Dedifferentiated amniotic fluid mesenchymal stem cell (primary cell): ENCODE measurements around the gene PTER.

Source experiments
- DNase-seq: peaks from one replicate; pipeline ENCODE4 v3.0.0-alpha.2; 2016; ENCODE audit errors: extremely low spot score

PTER gene

DNA sequence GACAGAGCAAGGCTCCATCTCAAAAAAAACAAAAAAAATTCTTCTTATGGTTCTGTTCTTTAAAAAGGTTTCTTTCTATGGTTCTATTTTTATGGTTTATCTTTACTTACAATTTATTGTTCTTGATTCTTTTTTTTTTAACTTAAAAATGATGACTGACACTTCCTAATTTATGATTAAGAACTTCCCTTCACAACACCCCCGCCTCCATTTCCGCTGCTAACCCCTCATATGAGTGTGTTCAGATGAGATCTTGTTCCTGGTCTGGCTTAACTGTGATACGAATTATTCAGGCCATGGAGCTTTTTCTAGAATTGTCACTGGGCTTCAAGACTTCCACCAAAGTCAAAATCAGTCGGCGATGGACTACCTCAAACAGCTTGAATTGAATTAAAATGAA lies 33.9 kb downstream of the PTER start:
- DNase-seq, result no peak

DNA sequence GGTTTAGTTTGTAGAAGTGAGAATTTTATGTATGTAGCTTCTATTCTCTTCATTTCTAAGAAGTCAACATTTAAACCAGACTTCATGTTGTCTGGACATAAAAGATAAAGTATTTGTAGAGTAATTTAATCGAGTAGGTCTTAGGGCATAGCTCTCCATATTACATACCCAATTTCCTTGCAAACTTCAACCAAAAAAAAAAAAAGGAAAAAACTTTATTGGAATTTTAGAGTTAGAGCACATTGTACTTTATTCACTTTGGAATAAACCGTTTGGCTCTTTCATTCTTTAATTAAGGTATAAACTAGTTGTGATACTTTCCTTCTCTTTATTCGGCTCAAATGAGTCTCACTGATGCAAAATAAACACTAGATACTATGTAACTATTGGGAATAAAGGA lies 36.0 kb downstream of the PTER start:
- DNase-seq, result no peak

DNA sequence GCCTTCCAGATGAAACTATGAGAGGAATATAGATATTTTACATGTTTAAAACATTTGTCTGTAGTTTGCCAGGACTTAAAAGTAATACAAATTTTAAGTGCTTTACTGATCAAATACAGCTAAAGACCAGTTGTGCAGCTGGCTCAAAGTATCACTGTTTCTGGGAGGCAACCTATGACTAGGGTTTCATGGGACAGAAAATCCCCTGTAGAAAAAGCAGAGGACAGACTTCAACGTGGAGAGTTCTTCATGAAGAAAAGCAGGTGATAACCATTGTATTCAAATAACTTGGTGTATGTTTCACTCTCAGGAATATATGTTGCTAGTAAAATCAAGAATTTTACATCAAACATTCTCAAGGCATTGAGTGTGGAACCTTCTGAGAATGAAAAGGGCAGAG lies 40.9 kb downstream of the PTER start:
- no peak for DNase-seq

DNA sequence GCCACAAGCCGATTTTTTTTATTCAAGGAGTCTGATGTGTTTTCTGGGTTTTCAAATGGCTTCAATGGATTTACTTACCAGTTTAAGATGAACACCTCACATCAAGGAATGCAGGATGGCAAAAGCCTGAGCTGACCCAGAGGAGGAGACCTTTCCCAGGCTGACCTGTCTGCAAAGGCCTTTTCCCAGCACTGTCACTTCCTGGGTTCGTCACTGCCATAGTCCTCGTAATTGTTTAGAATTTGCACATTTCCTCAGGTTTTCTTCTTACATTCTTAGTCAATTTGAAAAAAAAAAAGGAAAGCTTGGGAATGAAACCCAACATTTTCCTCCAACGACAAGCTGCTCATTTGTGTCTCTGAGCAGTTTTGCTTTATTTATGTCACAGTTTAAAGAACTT lies 42.0 kb downstream of the PTER start:
- no peak for DNase-seq

DNA sequence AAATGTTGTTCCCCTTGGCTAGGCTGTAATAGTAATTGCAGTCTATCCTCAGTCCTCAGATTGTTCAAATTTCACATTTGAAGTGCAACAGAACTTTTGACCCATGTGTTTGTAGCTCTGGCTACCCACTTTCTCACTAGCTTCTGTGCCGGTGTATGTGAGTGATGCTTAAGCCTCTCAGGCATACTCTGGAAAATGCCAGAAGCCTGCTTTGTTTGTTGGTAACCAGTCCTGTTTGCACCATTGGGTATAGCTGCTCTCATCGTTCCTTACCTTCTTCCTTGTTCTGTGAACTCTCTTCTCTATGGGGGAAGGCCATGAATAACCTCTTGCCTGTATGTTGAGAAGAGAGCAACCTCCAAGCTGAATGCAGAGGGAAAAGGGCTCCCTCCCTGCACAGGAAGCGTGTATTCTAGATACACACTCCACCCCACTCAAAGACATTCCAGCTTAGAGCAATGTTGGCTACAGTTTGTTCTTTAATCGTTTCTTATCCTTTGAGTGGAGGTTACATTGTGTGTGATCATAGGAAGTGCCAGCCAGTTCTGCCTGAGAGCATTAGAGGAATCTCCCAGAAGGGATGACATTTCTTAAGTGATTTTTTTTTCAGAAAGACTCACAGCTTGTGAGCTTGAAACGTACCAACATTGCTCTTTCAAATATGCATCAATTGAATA lies 44.4 kb downstream of the PTER start:
- DNase-seq, result no peak

DNA sequence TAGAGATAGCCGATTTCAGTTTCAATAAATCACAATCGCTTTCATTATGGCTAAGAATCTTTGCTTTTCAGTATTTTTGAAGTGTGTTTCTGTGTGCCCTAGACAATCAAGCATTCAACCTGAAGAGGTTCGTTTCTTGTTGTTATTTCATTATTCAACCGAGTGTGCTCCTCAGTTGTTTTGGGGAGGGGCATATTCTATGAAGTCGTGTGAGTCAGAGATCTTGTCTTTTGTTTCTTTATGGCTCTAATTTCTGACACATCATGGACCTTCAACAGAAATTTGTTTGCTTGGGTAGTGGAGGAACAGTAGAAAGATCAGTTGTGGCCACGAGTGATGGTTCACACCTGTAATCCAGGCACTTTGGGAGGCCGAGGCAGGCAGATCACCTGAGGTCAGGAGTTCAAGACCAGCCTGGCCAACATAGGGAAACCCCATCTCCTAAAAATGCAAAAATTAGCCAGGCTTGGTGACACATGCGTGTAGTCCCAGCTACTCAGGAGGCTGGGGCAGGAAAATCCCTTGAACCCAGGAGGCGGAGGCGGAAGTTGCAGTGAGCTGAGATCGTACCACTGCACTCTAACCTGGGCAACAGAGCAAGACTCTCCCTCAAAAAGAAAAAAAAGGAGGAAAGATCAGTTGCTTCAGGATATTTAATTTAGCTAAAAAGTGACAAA lies 46.6 kb downstream of the PTER start:
- DNase-seq, result no peak

DNA sequence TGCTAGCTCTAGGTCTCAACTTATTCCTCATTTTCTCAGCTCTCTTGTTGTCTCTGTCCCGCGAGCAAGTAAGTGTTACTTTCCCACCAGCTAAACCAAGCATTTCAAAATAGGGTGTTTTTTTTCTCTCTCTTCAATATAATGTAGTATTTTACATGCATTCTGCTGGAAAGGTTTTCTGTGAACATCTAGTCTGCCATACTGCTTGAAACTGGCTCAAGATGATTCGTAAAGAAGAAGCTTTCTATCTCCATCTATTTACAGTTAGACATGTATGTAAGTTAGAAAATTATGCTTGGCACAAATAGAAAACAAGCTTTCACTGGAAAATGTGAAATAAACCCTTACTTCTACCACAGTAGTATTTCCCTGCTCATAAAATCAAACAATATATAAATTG lies 53.7 kb downstream of the PTER start:
- DNase-seq, result no peak

DNA sequence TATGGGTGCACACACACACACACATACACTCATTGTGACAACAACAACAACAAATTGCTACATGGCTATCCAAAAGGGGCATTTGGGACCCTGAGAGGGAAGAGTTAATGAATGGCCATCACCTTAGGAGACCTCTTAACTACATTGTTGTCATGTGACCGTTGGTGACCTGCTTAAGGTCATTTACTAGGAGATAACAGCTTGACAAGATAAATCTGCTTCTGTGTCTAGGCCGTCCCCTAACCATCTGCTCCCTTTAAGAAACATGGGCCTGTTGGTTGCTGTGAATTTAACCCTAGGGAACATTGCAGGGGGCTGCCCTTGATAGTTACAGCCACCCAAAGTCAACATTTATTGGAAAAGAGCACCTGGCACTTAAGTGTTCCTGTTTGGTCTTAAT lies 55.1 kb downstream of the PTER start:
- no peak for DNase-seq

DNA sequence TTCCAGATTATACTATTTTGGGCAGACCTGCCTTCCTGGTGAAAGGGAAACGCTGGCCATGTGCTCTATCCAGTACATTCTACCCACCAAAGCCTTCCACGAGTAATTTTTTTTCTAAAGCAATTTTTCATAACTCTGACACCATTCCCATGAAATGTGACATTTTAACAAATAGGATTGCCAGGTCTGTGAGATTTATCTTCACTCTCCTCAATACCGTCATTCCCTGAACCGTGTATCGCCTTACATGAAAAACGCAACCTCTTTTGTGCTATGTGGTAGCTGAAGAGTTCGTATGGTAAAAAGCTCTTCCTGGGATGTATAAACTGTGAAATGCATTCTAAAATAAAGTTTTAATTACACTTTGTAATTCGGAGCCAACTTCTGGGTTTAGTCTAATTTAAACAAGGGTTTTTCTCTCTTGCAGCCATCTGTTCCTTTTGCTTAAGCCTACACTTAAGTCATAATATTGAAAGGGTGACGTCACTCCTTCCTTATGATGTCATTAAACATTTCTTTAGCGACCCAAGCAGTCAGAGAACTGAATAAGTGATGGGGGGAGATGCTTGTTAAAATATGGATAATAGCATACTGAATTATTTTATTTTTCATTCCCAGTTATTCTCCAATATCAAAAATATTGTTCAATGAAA lies 57.2 kb downstream of the PTER start:
- DNase-seq, result no peak

DNA sequence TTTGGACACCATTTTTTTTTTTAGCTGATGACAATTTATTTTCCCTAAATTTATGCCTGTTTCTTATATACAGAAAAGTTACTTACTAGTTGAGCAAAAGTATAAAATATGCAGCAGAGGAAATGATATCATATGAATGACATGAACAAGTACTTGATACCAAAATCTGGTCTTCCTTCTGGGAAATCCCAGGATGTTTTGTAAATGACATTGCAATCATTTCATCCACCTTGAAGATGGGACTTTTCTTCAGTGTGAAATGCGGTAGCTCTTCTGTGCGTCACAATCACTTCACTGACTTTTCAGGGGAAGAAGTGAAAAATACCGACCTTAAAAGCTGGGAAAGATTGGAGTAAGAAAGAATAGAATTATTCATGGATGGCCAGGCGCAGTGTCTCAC lies 61.1 kb downstream of the PTER start:
- no peak for DNase-seq

DNA sequence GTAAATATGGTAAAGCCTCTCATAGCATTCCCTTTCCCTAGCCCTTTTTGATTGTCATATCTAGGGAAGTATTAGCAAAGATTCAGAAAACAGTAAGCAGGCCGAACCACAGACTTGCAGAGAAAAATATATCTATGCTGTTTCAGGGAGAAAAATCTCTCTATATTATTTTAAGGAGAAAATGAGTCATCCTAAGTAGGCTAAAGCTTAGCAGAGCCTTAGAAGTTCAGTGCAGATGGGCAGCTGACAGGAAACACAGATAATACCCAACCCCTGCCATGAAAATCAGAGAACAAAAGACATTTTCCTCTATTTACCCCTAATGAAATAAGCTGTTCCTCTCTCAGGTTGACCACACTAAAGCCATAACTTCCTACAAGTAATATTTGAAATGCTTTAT lies 68.4 kb downstream of the PTER start:
- no peak for DNase-seq

DNA sequence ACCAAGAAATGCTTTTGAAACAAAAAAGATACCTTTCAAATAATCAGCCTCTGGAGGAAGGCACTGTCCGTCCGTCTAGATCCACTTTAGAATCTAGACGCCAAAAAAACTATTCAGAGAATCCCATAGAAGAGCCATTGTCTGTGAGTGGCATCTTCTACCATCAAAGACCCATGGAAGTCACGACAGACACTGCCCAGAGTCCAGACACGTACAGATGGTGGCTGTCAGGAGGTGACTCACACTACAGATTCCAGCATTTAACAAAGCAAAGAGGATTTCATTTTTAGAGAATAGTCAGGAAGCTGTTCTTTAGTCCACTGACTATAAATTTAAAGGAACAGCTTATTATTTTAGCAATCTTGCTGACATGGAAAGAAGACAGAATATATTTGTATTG lies 73.2 kb downstream of the PTER start:
- no peak for DNase-seq

DNA sequence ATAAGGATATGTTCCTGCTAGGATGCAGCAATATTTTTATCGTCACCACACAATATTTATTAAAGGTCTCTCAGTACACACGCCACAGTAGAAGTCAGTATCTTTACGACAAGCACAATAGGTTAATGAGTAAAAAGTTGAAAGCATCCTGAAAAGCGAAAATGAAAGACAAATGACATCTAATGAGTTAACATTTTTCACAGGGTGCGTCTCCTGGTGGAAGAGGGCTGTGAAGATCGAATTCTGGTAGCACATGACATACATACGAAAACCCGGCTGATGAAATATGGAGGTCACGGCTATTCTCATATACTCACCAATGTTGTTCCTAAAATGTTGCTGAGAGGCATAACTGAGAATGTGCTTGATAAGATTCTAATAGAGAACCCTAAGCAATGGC lies 74.0 kb downstream of the PTER start:
- no peak for DNase-seq

DNA sequence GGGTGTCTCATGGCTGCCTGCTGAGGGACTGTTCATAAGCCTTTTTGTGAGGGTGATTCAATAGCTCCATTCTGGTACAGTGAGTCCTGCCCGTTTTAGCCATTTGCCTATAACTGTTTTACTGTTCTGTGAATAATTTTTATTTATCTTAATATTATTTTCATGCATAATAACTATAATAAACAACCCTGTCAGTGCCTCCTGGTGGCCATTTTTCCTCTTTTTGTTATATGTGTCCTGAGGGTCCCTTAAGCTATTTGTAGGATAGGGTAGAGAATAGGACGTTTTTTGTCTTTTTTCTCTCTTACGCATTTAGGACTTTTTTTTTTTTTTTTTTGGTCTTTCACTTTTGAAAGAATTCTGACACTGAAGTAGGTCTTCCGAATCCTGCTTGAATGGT lies 82.0 kb downstream of the PTER start:
- DNase-seq, result no peak

DNA sequence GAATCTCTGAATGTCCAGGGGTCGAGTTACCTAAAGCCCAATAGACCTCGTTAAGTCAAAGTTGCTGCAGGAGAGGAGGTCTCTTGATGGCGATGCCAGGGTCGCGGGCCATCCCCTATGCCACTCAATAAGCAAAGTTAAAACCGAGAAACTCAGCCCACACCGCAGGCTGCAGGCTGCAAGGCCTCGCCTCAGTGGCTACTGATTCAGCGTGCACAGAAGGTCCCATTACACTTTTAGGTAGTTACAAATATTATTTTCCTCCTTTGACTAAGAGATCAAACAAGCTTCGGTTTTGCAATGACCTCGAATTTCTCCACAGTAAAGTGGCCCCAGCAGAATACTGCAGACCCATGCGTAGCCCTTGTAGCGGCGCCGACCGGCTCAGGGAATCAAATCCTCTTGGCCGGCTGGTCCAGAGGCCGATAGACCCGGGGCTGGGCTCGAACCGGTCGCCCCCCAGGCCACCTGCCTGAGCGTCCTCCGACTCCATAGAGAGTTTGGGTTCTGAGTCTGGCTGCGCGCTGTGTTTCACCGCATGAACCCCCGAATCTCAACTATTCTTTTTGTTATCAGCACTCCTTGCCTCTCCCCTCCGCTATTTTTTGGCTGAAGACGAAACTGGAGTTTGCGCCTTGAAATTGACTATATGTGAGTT lies 82.6 kb downstream of the PTER start:
- no peak for DNase-seq

DNA sequence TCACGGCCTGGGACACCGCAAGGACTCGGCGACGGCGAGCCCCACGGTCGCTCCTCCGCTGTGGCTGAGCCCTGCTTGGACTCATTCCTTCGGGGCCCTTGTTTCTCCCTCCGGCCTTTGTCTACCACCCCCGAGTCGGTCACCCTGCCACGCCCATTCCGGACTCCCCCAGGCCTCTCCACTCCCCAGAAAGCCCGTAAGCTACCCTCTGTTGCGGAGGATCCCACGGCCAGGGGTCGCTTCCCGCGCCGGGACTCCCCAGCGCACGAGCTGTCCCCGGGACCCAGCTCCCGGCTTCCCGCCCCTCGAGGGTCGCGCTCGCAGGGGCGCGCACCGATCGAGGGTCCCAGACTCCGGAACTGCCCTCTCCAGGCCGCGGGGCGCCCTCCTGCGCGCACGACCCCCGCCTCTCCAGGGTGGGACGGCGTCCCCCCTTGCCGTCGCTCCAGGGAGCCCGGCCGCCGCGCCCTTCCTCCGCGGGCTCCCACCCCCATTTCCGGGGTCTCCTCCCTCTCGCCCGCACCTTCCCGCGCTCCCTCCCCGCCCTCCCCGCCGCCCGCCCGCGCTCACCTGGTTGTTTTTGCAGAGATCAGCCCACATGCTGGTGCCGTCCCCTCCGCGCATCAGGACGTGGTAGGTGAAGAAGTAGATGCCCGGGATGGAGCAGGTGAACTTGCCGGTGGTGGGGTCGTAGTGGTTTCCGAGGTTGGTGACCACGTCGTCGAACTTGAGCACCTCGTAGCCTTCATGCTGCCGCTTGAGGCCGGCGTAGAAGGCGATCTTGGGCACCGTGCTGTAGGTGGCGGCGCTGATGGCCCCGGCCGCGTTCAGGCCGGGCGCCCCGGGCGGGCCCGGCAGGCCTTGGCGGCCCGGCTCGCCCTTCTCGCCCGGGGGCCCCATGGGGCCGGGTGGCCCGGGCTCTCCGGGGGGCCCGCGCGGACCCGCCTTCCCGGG lies 83.4 kb downstream of the PTER start:
- no peak for DNase-seq

DNA sequence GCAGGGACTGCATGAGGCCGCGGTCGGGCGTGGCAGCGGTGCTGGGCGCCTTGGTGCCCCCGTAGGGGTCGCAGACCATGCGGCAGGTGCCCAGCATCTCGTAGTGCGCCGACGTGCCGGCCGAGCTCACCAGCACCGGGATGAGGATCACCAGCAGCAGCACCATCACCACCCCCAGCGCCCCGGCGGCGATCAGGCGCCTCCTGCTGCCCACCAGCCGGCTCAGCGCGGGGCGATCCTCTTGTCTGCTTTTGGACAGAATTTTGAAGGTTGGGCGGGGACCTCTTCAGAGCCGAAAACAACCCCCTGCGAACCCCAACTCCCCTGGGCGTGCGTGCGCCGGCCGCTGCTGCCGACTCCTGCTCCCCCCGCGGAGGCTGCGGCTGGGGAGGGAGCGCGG lies 84.1 kb downstream of the PTER start:
- DNase-seq, result no peak

DNA sequence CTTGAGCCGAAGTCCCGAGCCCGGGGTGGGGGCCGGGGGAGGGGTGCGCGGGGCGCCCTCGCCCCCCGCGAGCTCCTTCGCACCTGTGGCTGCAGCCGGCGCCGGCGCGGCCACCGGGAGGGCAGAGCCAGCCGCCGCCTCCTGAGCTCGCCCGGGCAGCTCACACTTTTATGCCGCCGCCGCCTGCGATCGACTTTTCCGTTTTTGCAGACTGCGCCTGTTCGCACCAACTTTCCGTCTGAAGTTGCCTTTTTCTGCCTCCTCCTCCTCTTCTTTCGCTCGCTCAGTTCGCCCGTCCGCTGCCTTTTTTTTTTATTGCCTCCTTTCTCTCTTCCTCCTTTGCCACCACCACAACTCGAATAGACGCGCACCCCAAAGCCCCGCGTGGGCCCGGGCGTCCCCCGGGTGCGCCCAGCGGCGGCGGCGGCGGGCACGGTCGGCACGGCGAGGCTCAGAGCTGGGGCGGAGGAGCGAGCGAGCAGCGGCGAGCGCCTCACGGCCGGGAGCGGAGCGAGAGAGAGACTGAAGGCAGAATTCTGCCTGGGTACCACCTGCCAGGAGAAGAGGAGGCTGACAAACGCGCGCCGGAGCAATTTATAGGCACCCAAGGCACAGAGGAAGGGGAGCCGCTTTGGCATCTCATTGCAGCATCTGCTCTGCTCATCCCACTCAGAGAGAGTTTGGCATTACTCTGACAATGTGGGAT lies 84.7 kb downstream of the PTER start, which contains the start of gene C1QL3:
TSS of gene C1QL3 (minus strand) at position 569 of the 706 bp plus-strand sequence. CDS start 814 bp downstream, outside the sequence.
- DNase-seq, result no peak

DNA sequence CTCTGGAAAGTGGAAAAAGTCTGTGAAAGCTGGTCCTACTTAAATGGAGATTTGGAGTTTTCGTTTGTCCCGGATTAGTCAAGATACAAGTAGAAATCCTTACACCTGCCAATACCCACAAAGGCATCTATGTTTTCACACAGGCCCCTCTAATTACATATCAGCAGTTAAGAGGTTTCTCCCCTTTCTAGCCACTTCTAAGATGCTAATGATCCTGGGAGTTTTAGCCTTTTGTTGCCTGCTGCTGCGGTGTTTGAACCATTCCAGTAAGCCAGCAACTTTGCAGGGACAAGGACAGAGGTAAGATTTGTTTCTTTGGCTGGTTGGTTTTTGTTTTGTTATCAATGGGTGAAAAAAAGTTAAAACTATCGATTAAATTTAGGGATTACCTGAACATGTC lies 90.6 kb downstream of the PTER start:
- no peak for DNase-seq

DNA sequence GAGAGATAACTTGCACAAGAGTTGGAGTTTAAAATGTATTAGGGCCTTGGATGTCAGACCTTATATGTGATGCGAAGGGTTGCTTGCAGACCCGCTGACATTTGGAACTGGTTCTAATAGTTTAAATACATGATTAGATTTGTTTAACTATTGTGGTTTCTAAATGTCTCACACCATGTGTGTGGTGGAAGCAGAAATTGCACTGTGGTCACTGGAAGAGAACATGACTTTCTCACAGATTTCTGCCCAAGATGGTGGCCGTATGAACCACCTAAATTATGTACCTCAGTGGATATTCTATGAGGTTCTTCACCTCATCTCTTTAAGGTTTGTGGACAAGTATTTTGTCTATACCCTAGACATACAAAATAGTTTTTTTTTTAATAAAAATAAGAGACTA lies 93.0 kb downstream of the PTER start:
- no peak for DNase-seq

DNA sequence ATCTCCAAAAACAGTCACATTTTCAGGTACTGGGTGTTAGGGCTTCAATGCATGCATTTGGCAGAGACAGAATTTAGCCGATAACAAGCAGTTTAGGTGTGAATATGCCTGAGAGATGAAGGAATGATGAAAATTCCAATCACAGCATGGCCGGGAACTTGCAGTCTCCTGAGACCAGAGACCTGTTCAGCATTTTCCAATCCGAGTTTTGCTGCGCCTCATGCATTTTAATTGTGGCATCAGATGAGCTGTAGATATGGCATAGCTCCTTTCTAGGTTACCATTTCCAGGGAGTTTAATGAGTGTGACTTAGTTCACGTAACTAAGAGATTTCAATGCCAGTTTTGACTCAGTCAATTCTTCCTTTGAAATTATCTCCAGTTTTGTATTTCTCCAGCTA lies 99.3 kb downstream of the PTER start:
- no peak for DNase-seq
